SH-SY5Y (cell line): ENCODE data around the gene DPM3.

Experiments used
- GATA2 ChIP-seq: IDR thresholded peaks from 2 replicates; pipeline ENCODE4 v1.6.1; 2011; ENCODE audit warnings: mild to moderate bottlenecking, low read depth, low read length
- GATA3 ChIP-seq: IDR thresholded peaks from 2 replicates; pipeline ENCODE4 v1.6.1; 2011; ENCODE audit warnings: low read depth, mild to moderate bottlenecking, low read length, moderate library complexity

DNA sequence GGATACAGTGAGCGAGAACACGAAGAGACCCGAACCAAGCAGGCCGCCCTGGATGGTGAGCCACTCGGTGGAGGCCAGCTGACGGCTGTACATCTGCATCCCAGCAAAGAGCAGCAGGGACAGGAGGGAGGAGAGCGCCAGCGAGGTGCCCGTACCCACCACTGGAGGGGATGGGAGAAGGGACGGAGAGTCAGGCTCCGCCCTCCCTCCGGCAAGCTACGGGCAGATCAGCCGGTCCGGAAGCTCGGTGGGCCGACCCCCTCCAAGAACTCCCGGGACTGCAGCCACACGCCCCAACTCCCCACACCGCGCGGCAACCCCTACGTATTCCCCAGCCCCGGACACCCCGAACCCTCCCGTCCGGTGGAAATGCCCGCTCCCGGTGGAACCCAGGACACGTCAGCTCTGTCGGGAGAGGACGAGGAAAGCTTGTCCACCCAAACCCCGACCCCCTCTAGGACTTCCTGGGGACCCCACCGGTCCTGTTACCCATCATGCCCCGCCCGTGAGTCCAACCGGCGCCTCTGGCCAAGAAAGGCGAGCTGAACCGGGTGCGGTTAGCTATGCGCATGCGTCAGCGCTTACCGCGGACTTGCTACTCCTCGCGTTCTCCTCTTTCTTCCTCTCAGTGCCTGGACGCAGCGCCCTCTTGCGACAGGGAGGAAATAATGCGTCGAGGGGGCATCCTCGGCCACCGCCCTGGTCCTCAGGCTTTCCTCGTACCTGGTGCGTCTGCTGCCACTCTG is 32.6 kb upstream of the DPM3 start, which contains the start of gene KRTCAP2:
- TF ChIP-seq GATA3 (no peak), GATA2 (no peak)
